OCI-LY1 (cell line): ENCODE results near the gene C9orf43.

Source experiments
- CTCF ChIP-seq: fragments of 200-600 bp; sonication (generic), shearing (Covaris generic); IDR thresholded peaks from 2 replicates; pipeline ENCODE4 v1.5.1; 2017; ENCODE audit warnings: mild to moderate bottlenecking, antibody characterized with exemption, low read length, moderate library complexity, mixed read lengths
- EZH2 ChIP-seq: fragments of 200-600 bp; sonication (generic), shearing (Covaris generic); IDR thresholded peaks from 2 replicates; pipeline ENCODE4 v1.8.0; 2017; ENCODE audit warnings: borderline replicate concordance, mixed run types, mild to moderate bottlenecking, antibody characterized with exemption, low read length, moderate library complexity, mixed read lengths

GRCh38 chr9:113387560-113388230, 22.9 kb upstream of the C9orf43 start:
- no peak for TF ChIP-seq CTCF
- no peak for TF ChIP-seq EZH2
